ENCODE results near the gene MFSD1. TPM values are rescaled to one million over a fixed set of nuclear protein-coding genes. Genes with fewer than 3 reads are reported as not detected.

Gene MFSD1
- polyA plus RNA-seq, 1 experiment: 89.9 TPM

GRCh38 chr3:158775426-158776410 lies 26.1 kb upstream of the MFSD1 start:
- TF ChIP-seq CTCF (IDR thresholded peaks at IDR 0.05; ENCODE audit: low read depth, low read length): no peak
- DNase-seq (ENCODE audit: low read depth, low spot score): no peak
- POLR2A ChIA-PET: no interaction called here

GRCh38 chr3:158776531-158776930 lies 25.3 kb upstream of the MFSD1 start:
- ChIA-PET CTCF (interaction anchor here (1.0 to 2.6 kb wide), 6 partner anchors 13 to 132 kb away, joined by 3 to 20 read pairs (median 6); partner anchors contain the start of gene GFM1), POLR2A (no interaction called here)
- no peak overlapping the region for H3K4me3 ChIP-seq (ENCODE audit: low read depth, low read length)

More at GRCh38 chr3:158775426-158776410, 26.1 kb upstream of the MFSD1 start:
- H3K9me3 ChIP-seq (ENCODE audit: control insufficient read depth, insufficient read depth, low read length): no peaks in the 10 kb centered on the region; the same call in 1 of the 2 replicates
- H3K4me3 ChIP-seq (ENCODE audit: low read depth, low read length): no peak overlapping the region
- no peak overlapping the region for H3K27ac ChIP-seq (ENCODE audit: low read depth, low read length)
- H3K27me3 ChIP-seq (ENCODE audit: control insufficient read depth, insufficient read depth, low read length): no peaks in the 10 kb centered on the region
- CTCF ChIA-PET: no interaction called here

GRCh38 chr3:158777161-158777873 lies 24.5 kb upstream of the MFSD1 start:
- no peak for TF ChIP-seq CTCF (IDR thresholded peaks at IDR 0.05; ENCODE audit: low read depth, low read length)
- POLR2A ChIA-PET: no interaction called here
- Histone ChIP-seq H3K27me3 (ENCODE audit: control insufficient read depth, insufficient read depth, low read length) (no peaks in the 10 kb centered on the region), H3K4me3 (ENCODE audit: low read depth, low read length) (no peak overlapping the region), H3K27ac (ENCODE audit: low read depth, low read length) (no peak overlapping the region), H3K9me3 (ENCODE audit: control insufficient read depth, insufficient read depth, low read length) (no peaks in the 10 kb centered on the region; the same call in 1 of the 2 replicates)
- DNase-seq (ENCODE audit: low read depth, low spot score): no peak
- CTCF ChIA-PET: interaction anchor here (1.0 to 2.6 kb wide), 9 partner anchors 12 to 133 kb away, joined by 3 to 20 read pairs (median 4); partner anchors contain the start of gene GFM1

More at GRCh38 chr3:158776531-158776930, 25.3 kb upstream of the MFSD1 start:
- DNase-seq (ENCODE audit: low read depth, low spot score): no peak
- no peaks in the 10 kb centered on the region for H3K27me3 ChIP-seq (ENCODE audit: control insufficient read depth, insufficient read depth, low read length)
- H3K9me3 ChIP-seq (ENCODE audit: control insufficient read depth, insufficient read depth, low read length): no peaks in the 10 kb centered on the region; the same call in 1 of the 2 replicates
- no peak for TF ChIP-seq CTCF (IDR thresholded peaks at IDR 0.05; ENCODE audit: low read depth, low read length)
- no peak overlapping the region for H3K27ac ChIP-seq (ENCODE audit: low read depth, low read length)

- H3K4me3 ChIP-seq (ENCODE audit: low read depth, low read length): no peak overlapping the region
- no peak for TF ChIP-seq CTCF (IDR thresholded peaks at IDR 0.05; ENCODE audit: low read depth, low read length)
- H3K27ac ChIP-seq (ENCODE audit: low read depth, low read length): no peak overlapping the region
- DNase-seq (ENCODE audit: low read depth, low spot score): no peak
- H3K9me3 ChIP-seq (ENCODE audit: control insufficient read depth, insufficient read depth, low read length): no peaks in the 10 kb centered on the region; the same call in 1 of the 2 replicates
- H3K27me3 ChIP-seq (ENCODE audit: control insufficient read depth, insufficient read depth, low read length): no peaks in the 10 kb centered on the region
- ChIA-PET CTCF (interaction anchor here (0.6 to 2.3 kb wide), 5 partner anchors 9 to 122 kb away, joined by 3 to 11 read pairs (median 8); partner anchors contain the start of gene LXN), POLR2A (no interaction called here)
Observed at GRCh38 chr3:158780766-158781165, 21.1 kb upstream of the MFSD1 start.

All from AG04450 (cell line).